Loucy (cell line): ENCODE measurements around the gene COL13A1.

Experiments
- EZH2phosphoT487 ChIP-seq: fragments of 200-600 bp; IDR thresholded peaks from 2 replicates; pipeline ENCODE4 v1.6.1; 2018; ENCODE audit warnings: antibody characterized with exemption, mild to moderate bottlenecking, moderate library complexity, borderline replicate concordance
- TF ChIP-seq, protein P1 (sequence below): fragments of 200-600 bp; sonication (generic); conservative IDR thresholded peaks from 2 replicates; pipeline ENCODE4 v1.5.1; 2014; ENCODE audit warnings: mild to moderate bottlenecking, antibody characterized with exemption, low read length

- TF ChIP-seq, protein P1, sequence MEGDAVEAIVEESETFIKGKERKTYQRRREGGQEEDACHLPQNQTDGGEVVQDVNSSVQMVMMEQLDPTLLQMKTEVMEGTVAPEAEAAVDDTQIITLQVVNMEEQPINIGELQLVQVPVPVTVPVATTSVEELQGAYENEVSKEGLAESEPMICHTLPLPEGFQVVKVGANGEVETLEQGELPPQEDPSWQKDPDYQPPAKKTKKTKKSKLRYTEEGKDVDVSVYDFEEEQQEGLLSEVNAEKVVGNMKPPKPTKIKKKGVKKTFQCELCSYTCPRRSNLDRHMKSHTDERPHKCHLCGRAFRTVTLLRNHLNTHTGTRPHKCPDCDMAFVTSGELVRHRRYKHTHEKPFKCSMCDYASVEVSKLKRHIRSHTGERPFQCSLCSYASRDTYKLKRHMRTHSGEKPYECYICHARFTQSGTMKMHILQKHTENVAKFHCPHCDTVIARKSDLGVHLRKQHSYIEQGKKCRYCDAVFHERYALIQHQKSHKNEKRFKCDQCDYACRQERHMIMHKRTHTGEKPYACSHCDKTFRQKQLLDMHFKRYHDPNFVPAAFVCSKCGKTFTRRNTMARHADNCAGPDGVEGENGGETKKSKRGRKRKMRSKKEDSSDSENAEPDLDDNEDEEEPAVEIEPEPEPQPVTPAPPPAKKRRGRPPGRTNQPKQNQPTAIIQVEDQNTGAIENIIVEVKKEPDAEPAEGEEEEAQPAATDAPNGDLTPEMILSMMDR = peak; percentile 45
- no peak for TF ChIP-seq EZH2phosphoT487
Measured at GRCh38 chr10:69783515-69783914, 18.2 kb upstream of the COL13A1 start.
